Common myeloid progenitor, CD34-positive (primary cell): ENCODE results near the gene CDKN1B.

Experiments
- CTCF ChIA-PET: fragments of 350-600 bp; sonication (Branson Sonifier 250); formaldehyde crosslinking; loops from one replicate; lab custom pipeline; 2021; ENCODE audit warnings: antibody characterized with exemption; lab: Charles Lee
- POLR2A ChIA-PET: fragments of 350-600 bp; sonication (Branson Sonifier 250); formaldehyde crosslinking; loops from one replicate; lab custom pipeline; 2021; ENCODE audit warnings: antibody characterized with exemption; lab: Charles Lee
- DNase-seq, 3 donors: peaks; one replicate each; pipeline versions ENCODE4 v3.0.0 to v3.0.0-alpha.2; 2013
- H3K27ac ChIP-seq, 2 experiments: 1 replicate in 1 of 2; 2 replicates in 1 of 2; pipeline ENCODE4 v1.7.0; 2013; ENCODE audit warnings: inconsistent platforms in 2 of 2, low read length in 2 of 2, mild to moderate bottlenecking in 2 of 2, low read depth in 1 of 2, moderate library complexity in 1 of 2; ENCODE audit not compliant: severe bottlenecking in 2 of 2, insufficient read depth in 1 of 2, poor library complexity in 1 of 2
- H3K27me3 ChIP-seq, 5 experiments: replicated peaks in 2 of 5; 1 replicate in 3 of 5; 2 replicates in 2 of 5; pipeline versions ENCODE4 v1.6.1 to v1.7.0; 2013; ENCODE audit warnings: low read length in 4 of 5, mild to moderate bottlenecking in 2 of 5, moderate library complexity in 2 of 5, inconsistent platforms in 1 of 5; ENCODE audit not compliant: insufficient read depth in 5 of 5, control insufficient read depth in 4 of 5
- H3K36me3 ChIP-seq, 4 experiments: 1 replicate in 2 of 4; 2 replicates in 2 of 4; pipeline versions ENCODE4 v1.6.1 to v1.7.0; 2013; ENCODE audit warnings: low read length in 3 of 4, control low read depth in 1 of 4, mild to moderate bottlenecking in 1 of 4; ENCODE audit not compliant: control insufficient read depth in 4 of 4, insufficient read depth in 4 of 4
- H3K4me1 ChIP-seq, 4 experiments: 1 replicate in 3 of 4; 2 replicates in 1 of 4; pipeline versions ENCODE4 v1.6.1 to v1.7.1; 2013; ENCODE audit warnings: low read length in 3 of 4, mild to moderate bottlenecking in 3 of 4, control low read depth in 1 of 4, inconsistent platforms in 1 of 4, moderate library complexity in 1 of 4; ENCODE audit not compliant: control insufficient read depth in 4 of 4, insufficient read depth in 4 of 4; ENCODE audit errors: control extremely low read depth in 1 of 4
- H3K4me3 ChIP-seq, 7 experiments: 1 replicate in 4 of 7; 2 replicates in 3 of 7; pipeline versions ENCODE4 v1.5.1 to v1.7.0; 2013; ENCODE audit warnings: mild to moderate bottlenecking in 7 of 7, low read length in 6 of 7, moderate library complexity in 6 of 7, inconsistent platforms in 2 of 7, low read depth in 2 of 7, control low read depth in 1 of 7; ENCODE audit not compliant: insufficient read depth in 4 of 7, control insufficient read depth in 1 of 7; ENCODE audit errors: extremely low read depth in 1 of 7
- H3K9me3 ChIP-seq, 5 experiments: 1 replicate in 4 of 5; 2 replicates in 1 of 5; pipeline versions ENCODE4 v1.6.1 to v1.7.1; 2013; ENCODE audit warnings: low read length in 4 of 5, mild to moderate bottlenecking in 2 of 5, inconsistent platforms in 1 of 5, low read depth in 1 of 5, moderate library complexity in 1 of 5; ENCODE audit not compliant: control insufficient read depth in 4 of 5, insufficient read depth in 2 of 5; ENCODE audit errors: control extremely low read depth in 1 of 5
- WGBS: methylation state at CpG from one replicate; pipeline ENCODE4 v1.1.5; 2013; ENCODE audit not compliant: insufficient coverage; 5-methylcytosine and 5-hydroxymethylcytosine counted together

Gene CDKN1B

DNA sequence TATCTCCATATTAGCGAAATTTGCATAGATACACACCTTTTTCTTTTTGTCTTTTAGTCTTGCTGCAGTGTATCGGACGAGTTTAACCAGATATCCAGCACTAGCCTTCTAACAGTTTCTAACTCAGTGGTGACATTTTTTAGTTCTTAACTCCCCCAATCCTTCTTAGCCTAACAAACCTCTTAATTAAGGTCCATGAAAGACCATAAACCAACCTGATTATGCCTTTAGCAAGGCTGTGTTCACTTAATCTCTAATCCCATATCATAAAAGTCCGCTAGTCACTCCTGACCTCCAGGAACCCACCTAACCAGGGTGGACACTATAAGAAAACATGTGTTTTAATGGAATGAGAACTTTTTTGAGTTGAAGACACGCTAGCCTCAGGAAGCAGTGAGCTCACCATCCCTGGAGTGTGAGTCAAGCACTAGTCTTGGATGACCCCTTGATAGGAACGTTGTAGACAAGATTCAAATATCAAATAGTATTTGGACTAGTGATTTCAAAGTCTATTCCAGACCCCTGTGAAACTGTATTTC, 9.5 kb downstream of the CDKN1B start:
- H3K4me1 ChIP-seq, result peaks cover 19 to 56% (median 34%) of the 10 kb centered on the region in 4 experiments
- WGBS, result 14% methylated on average over 3 of the region's 6 CpGs
- POLR2A ChIA-PET, result no interaction called here
- H3K27ac ChIP-seq, result peak overlapping the region; percentile 82 to 93
- H3K9me3 ChIP-seq, result no peaks in the 10 kb centered on the region
- H3K36me3 ChIP-seq, result peaks cover 0 to 5% (median 2%) of the 10 kb centered on the region in 4 experiments
- peak overlapping the region in 6 of 7 experiments; percentile 71 to 98 (median 88) for H3K4me3 ChIP-seq
- DNase-seq, result peak in 2 of 3 donors; percentile 33 to 44
- H3K27me3 ChIP-seq, result no peaks in the 10 kb centered on the region
- CTCF ChIA-PET, result interaction anchor here (2.4 to 2.7 kb wide), 2 partner anchors 10 kb away, joined by 12 to 15 read pairs; partner anchors contain the start of gene CDKN1B

DNA sequence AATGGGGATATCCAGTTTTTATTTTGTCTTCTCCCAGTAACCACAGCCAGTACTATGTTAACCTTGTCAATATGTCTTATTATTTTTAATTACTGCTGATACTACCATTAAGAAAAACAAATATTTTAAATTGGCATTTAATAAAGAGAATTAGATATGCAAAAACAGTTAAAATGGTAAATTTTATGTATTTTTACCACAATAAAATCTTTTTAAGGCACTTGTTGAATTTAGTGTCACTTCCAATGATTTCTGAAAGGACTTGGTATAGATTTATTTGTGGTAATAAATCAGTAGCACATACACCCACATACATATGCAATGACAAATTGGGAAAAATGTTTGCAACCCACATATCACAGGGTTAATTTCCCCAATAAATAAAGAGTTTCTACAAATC, 14.0 kb downstream of the CDKN1B start:
- Histone ChIP-seq H3K27ac (no peak overlapping the region), H3K9me3 (peaks cover 0 to 3% (median 0%) of the 10 kb centered on the region in 5 experiments), H3K27me3 (no peaks in the 10 kb centered on the region), H3K4me1 (peaks cover 6 to 44% (median 31%) of the 10 kb centered on the region in 4 experiments), H3K4me3 (no peak overlapping the region), H3K36me3 (peaks cover 0 to 13% (median 0%) of the 10 kb centered on the region in 4 experiments)
- ChIA-PET POLR2A (no interaction called here), CTCF (no interaction called here)
- DNase-seq, result no peak

GRCh38 chr12:12731785-12732184, 14.6 kb downstream of the CDKN1B start:
- no peaks in the 10 kb centered on the region for H3K27me3 ChIP-seq
- no peak overlapping the region for H3K27ac ChIP-seq
- peaks cover 0 to 13% (median 0%) of the 10 kb centered on the region in 4 experiments for H3K36me3 ChIP-seq
- H3K4me3 ChIP-seq, result no peak overlapping the region
- 100% methylated on average over 1 of the region's 6 CpGs for WGBS
- POLR2A ChIA-PET, result no interaction called here
- H3K4me1 ChIP-seq, result peaks cover 7 to 44% (median 32%) of the 10 kb centered on the region in 4 experiments
- no peak for DNase-seq
- CTCF ChIA-PET, result interaction anchor here (0.7 kb wide), 1 partner anchor 56 kb away, joined by 3 read pairs; no protein-coding TSS in a partner anchor
- H3K9me3 ChIP-seq, result peaks cover 0 to 3% (median 0%) of the 10 kb centered on the region in 5 experiments

GRCh38 chr12:12733118-12733517, 15.9 kb downstream of the CDKN1B start:
- Histone ChIP-seq H3K27me3 (no peaks in the 10 kb centered on the region), H3K4me1 (peaks cover 11 to 42% (median 30%) of the 10 kb centered on the region in 4 experiments), H3K4me3 (no peak overlapping the region), H3K9me3 (peaks cover 0 to 3% (median 0%) of the 10 kb centered on the region in 5 experiments), H3K36me3 (peaks cover 0 to 13% (median 0%) of the 10 kb centered on the region in 4 experiments), H3K27ac (peak overlapping the region in 1 of 2 experiments; percentile 1)
- ChIA-PET POLR2A (no interaction called here), CTCF (interaction anchor here (0.7 to 1.2 kb wide), 2 partner anchors 17 to 28 kb away, joined by 3 read pairs; no protein-coding TSS in a partner anchor)
- WGBS, result 100% methylated on average over 1 of the region's 2 CpGs
- DNase-seq, result no peak

DNA sequence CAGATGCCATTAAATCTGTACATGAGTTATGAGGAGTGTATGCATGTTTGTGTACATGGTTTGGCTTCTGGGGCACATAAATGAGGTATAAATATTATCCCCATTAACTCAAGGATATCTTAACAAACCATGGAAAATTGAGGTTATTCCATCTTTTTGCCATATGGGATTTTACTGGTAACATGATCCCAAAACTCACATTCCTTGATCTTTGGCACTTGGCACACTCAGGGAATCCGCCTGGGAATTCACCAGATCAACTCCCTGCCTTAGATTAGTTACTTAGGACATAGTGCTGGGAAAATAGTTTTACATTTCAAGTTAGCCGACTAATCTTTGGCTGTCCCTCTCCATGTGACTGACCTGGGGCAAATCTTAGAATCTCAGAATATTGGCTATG, 16.9 kb downstream of the CDKN1B start:
- no peak overlapping the region for H3K27ac ChIP-seq
- H3K4me3 ChIP-seq, result no peak overlapping the region
- peaks cover 0 to 3% (median 0%) of the 10 kb centered on the region in 5 experiments for H3K9me3 ChIP-seq
- ChIA-PET CTCF (interaction anchor here (1.2 to 5.4 kb wide), 4 partner anchors 18 to 376 kb away, joined by 3 to 62 read pairs (median 6); no protein-coding TSS in a partner anchor), POLR2A (no interaction called here)
- peaks cover 0 to 10% (median 0%) of the 10 kb centered on the region in 4 experiments for H3K36me3 ChIP-seq
- H3K27me3 ChIP-seq, result no peaks in the 10 kb centered on the region
- 100% methylated on average over 1 of the region's 2 CpGs for WGBS
- DNase-seq, result no peak
- peaks cover 11 to 33% (median 28%) of the 10 kb centered on the region in 4 experiments for H3K4me1 ChIP-seq

DNA sequence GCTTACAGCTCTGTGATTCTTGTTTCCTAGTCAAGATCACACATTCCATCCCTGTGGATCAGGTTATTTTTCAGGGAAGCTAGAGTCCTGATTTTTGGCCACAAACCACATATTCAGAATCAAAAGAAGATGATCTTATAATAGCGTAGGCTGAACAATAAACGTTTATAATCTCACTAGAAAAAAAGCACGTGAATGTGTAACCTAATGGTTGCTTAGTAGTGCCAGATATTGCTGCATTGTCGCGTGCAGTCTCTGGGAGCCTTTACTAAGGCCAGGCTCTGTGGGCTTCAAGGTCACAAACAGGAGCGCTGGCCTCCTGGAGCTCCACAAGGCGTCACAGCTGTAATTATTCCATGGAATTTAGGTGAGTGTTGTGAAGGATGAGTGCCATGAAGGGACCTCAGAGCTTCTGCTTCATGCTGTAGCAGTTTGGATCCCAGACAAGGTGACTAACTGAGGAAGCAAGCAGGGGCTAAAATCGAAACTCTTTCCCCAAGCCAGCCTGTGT, 17.4 kb downstream of the CDKN1B start:
- CTCF ChIA-PET, result interaction anchor here (0.7 to 5.4 kb wide), 8 partner anchors 7 to 377 kb away, joined by 3 to 62 read pairs (median 12); no protein-coding TSS in a partner anchor
- peaks cover 11 to 30% (median 26%) of the 10 kb centered on the region in 4 experiments for H3K4me1 ChIP-seq
- no peaks in the 10 kb centered on the region for H3K27me3 ChIP-seq
- no peak for DNase-seq
- H3K36me3 ChIP-seq, result peaks cover 0 to 10% (median 0%) of the 10 kb centered on the region in 4 experiments
- WGBS, result 77% methylated on average over 7 of the region's 8 CpGs
- H3K9me3 ChIP-seq, result peaks cover 0 to 3% (median 0%) of the 10 kb centered on the region in 5 experiments
- POLR2A ChIA-PET, result no interaction called here
- peak overlapping the region in 1 of 2 experiments; percentile 11 for H3K27ac ChIP-seq
- no peak overlapping the region for H3K4me3 ChIP-seq

- DNase-seq, result no peak
- POLR2A ChIA-PET, result no interaction called here
Observed at GRCh38 chr12:12735301-12735700, 18.1 kb downstream of the CDKN1B start.

More at GRCh38 chr12:12735301-12735700, 18.1 kb downstream of the CDKN1B start:
- CTCF ChIA-PET, result interaction anchor here (1.2 to 5.4 kb wide), 11 partner anchors 8 to 378 kb away, joined by 3 to 62 read pairs (median 15); no protein-coding TSS in a partner anchor
- Histone ChIP-seq H3K36me3 (peaks cover 0 to 10% (median 0%) of the 10 kb centered on the region in 4 experiments), H3K27me3 (no peaks in the 10 kb centered on the region), H3K4me1 (peaks cover 11 to 25% (median 23%) of the 10 kb centered on the region in 4 experiments), H3K9me3 (peaks cover 0 to 3% (median 0%) of the 10 kb centered on the region in 5 experiments), H3K27ac (no peak overlapping the region), H3K4me3 (no peak overlapping the region)
- WGBS, result no CpG with 5 or more reads among the region's 1 CpG
